Endothelial cell of umbilical vein (primary cell): ENCODE measurements around the gene ERBB2. TPM values are rescaled to one million over a fixed set of nuclear protein-coding genes. Genes with fewer than 3 reads are reported as not detected.

ENCODE experiments used
- BruUV-seq: library from RNA; stranded (reverse); fragments of 400-500 nt; replicated peaks from 2 replicates; lab custom pipeline; 2021; lab: Mats Ljungman, UMichigan
- CTCF ChIA-PET: fragments of 300-600, 350-600 bp; sonication (Branson Sonifier 250); formaldehyde crosslinking; loops from one replicate; lab custom pipeline; 2021; ENCODE audit warnings: antibody characterized with exemption, inconsistent platforms; lab: Charles Lee
- POLR2A ChIA-PET: fragments of 300-600, 350-600 bp; sonication (Branson Sonifier 250); formaldehyde crosslinking; loops from one replicate; lab custom pipeline; 2021; ENCODE audit warnings: antibody characterized with exemption, inconsistent platforms; lab: Charles Lee
- DNase-seq: peaks from one replicate; pipeline ENCODE4 v3.0.0-alpha.2; 2011; ENCODE audit warnings: low read depth, low spot score
- FAIRE-seq: peaks from 2 replicates; lab custom pipeline; 2011; peaks lifted over from hg19 to GRCh38; lab: Jason Lieb, UNC
- H2AFZ ChIP-seq: 2 replicates; pipeline ENCODE4 v1.6.0; 2012; ENCODE audit warnings: low read depth, low read length, control low read depth, inconsistent platforms
- H3K27ac ChIP-seq: 2 replicates; pipeline ENCODE4 v1.5.1; 2011; ENCODE audit warnings: low read depth, mild to moderate bottlenecking, control low read depth, low read length, moderate library complexity; ENCODE audit not compliant: insufficient read depth
- H3K27me3 ChIP-seq, 2 experiments: 2 replicates each; pipeline versions ENCODE4 v1.6.0 to v1.6.1; 2011; ENCODE audit warnings: low read length in 2 of 2, mixed read lengths in 1 of 2; ENCODE audit not compliant: control insufficient read depth in 2 of 2, insufficient read depth in 2 of 2
- H3K36me3 ChIP-seq, 2 experiments: 2 replicates in 1 of 2; 3 replicates in 1 of 2; pipeline ENCODE4 v1.5.1; 2011; ENCODE audit warnings: low read length in 2 of 2, mild to moderate bottlenecking in 1 of 2, moderate library complexity in 1 of 2; ENCODE audit not compliant: control insufficient read depth in 2 of 2, insufficient read depth in 2 of 2; ENCODE audit errors: extremely low read depth in 1 of 2
- H3K4me1 ChIP-seq: 3 replicates; pipeline ENCODE4 v1.5.1; 2011; ENCODE audit warnings: mild to moderate bottlenecking, low read length; ENCODE audit not compliant: control insufficient read depth, insufficient read depth; ENCODE audit errors: extremely low read depth
- H3K4me2 ChIP-seq: 2 replicates; pipeline ENCODE4 v1.6.1; 2011; ENCODE audit warnings: low read length, control low read depth, mixed read lengths; ENCODE audit not compliant: insufficient read depth
- H3K4me3 ChIP-seq, 3 experiments: fragments of 200-600 bp in 1 of 3; sonication (generic), shearing (Covaris generic) in 1 of 3; replicated peaks in 1 of 3; 2 replicates each; pipeline ENCODE4 v1.5.1; 2011 to 2016; ENCODE audit warnings: control low read depth in 3 of 3, low read length in 3 of 3, mild to moderate bottlenecking in 2 of 3, inconsistent platforms in 1 of 3, low read depth in 1 of 3, moderate library complexity in 1 of 3; ENCODE audit not compliant: insufficient read depth in 1 of 3
- H3K79me2 ChIP-seq: 2 replicates; pipeline ENCODE4 v1.6.0; 2012; ENCODE audit warnings: low read length, inconsistent platforms; ENCODE audit not compliant: control insufficient read depth, insufficient read depth
- H3K9ac ChIP-seq: replicated peaks from 2 replicates; pipeline ENCODE3; 2011; ENCODE audit warnings: low read length, control low read depth; ENCODE audit not compliant: insufficient read depth; ENCODE audit errors: extremely low read depth
- H3K9me1 ChIP-seq: replicated peaks from 3 replicates; pipeline ENCODE4 v1.6.0; 2011; ENCODE audit warnings: mild to moderate bottlenecking, low read length; ENCODE audit not compliant: control insufficient read depth, insufficient read depth; ENCODE audit errors: extremely low read depth
- H3K9me3 ChIP-seq: replicated peaks from 2 replicates; pipeline ENCODE4 v1.5.1; 2012; ENCODE audit warnings: low read length, inconsistent platforms; ENCODE audit not compliant: control insufficient read depth, insufficient read depth
- H4K20me1 ChIP-seq: replicated peaks from 2 replicates; pipeline ENCODE3; 2011; ENCODE audit warnings: mild to moderate bottlenecking, low read length; ENCODE audit not compliant: control insufficient read depth, insufficient read depth; ENCODE audit errors: extremely low read depth
- EZH2 ChIP-seq: IDR thresholded peaks from 2 replicates; pipeline ENCODE4 v1.6.1; 2012; ENCODE audit warnings: borderline replicate concordance, low read depth, mild to moderate bottlenecking, moderate library complexity, low read length, inconsistent platforms; ENCODE audit not compliant: severe bottlenecking
- FOS ChIP-seq: IDR thresholded peaks from 2 replicates; pipeline ENCODE4 v1.6.1; 2011; ENCODE audit warnings: mild to moderate bottlenecking, low read length, moderate library complexity, borderline replicate concordance; ENCODE audit not compliant: insufficient read depth
- GATA2 ChIP-seq: IDR thresholded peaks from 2 replicates; pipeline ENCODE4 v1.7.0; 2011; ENCODE audit warnings: low read depth, mild to moderate bottlenecking, moderate library complexity, mixed read lengths, low read length; ENCODE audit not compliant: insufficient read length, insufficient read depth
- JUN ChIP-seq: IDR thresholded peaks from 2 replicates; pipeline ENCODE4 v1.6.1; 2011; ENCODE audit warnings: borderline replicate concordance, low read depth; ENCODE audit not compliant: insufficient read length, insufficient read depth
- MYC ChIP-seq: IDR thresholded peaks from one replicate; pipeline ENCODE4 v1.6.1; 2011; ENCODE audit warnings: mild to moderate bottlenecking, low read depth, low read length
- POLR2A ChIP-seq: IDR thresholded peaks from 2 replicates; pipeline ENCODE4 v1.6.1; 2012; ENCODE audit warnings: low read depth, mild to moderate bottlenecking, control low read depth, low read length
- POLR2AphosphoS5 ChIP-seq: IDR thresholded peaks from 2 replicates; pipeline ENCODE4 v1.6.1; 2012; ENCODE audit warnings: low read depth, mild to moderate bottlenecking, control low read depth, low read length, moderate library complexity; ENCODE audit not compliant: insufficient read depth
- dilution Hi-C: fragments of 300-500 bp; cut with MboI; formaldehyde crosslinking; loops from one replicate; pipeline ENCODE4 v1.15.0; 2019; ENCODE audit warnings: low sequenced_read_pairs; ENCODE audit not compliant: extremely low pct_ligation_motif_present
- intact Hi-C: fragments of 100-400 bp; cut with micrococcal nuclease; formaldehyde crosslinking; loops from one replicate; pipeline ENCODE4 v1.10.0; 2022
- polyA plus RNA-seq, 4 experiments: library from polyadenylated mRNA; depleted of rRNA in 3 of 4; stranded (reverse) in 3 of 4; unstranded in 1 of 4; fragments of >200 nt; gene quantifications; 2 replicates each; pipeline versions ENCODE4 v1.2.1 to v1.2.3, GENCODE V29; 2011 to 2012; ENCODE audit warnings: missing spikeins in 1 of 4
- total RNA-seq: library from RNA; stranded (reverse); gene quantifications from 2 replicates; pipeline ENCODE4 v1.2.3, GENCODE V29; 2021
- TF ChIP-seq, protein P1 (sequence below), 2 donors: IDR thresholded peaks; 1 replicate in 1 of 2; 2 replicates in 1 of 2; pipeline ENCODE4 v1.5.1; 2011; ENCODE audit warnings: low read length in 2 of 2, mild to moderate bottlenecking in 2 of 2, moderate library complexity in 2 of 2, control low read depth in 1 of 2, inconsistent platforms in 1 of 2, low read depth in 1 of 2; ENCODE audit not compliant: insufficient read depth in 1 of 2; ENCODE audit errors: extremely low read depth in 1 of 2
- TF ChIP-seq, protein P2 (sequence below): IDR thresholded peaks from 2 replicates; pipeline ENCODE4 v1.6.1; 2011; ENCODE audit not compliant: insufficient read depth, insufficient read length

Gene ERBB2
- total and polyA plus RNA-seq, 2 donors (not counting 3 experiments of a cell fraction or from before 2014, with no cell fraction given) = 20.6 to 32.9 TPM

DNA sequence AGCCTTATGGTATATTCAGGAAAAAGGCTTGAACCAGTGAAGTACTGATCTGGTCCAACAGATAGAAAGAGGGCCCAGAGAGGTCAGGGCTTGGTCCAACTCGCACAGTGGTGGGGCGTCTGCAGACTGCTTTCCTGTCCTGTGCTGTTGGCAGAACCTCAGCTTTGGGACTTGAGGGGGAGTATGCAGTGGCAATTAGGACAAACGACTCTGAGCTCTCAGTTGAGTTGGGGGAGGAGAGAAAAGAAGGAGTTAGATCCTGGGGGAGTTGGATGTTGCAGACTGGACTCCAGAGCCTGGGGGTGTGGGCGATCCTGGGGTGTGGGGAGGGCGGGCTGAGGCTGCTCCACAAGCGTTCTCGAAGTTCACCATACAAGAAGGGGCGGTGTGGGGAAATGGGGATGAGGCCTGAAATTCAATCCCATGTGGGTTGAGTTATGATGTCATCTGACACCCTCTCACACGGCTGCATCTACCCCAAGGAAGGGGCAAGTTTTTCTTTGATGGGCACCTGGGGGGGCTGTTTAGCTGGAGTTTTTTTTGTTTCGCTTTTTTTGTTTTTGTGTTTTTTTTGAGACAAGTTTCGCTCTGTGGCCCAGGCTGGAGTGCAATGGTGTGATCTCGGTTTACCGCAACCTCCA is 52.5 kb downstream of the ERBB2 start:
- H3K4me3 ChIP-seq = no peak overlapping the region
- peaks cover 4 to 10% of the 10 kb centered on the region in 2 experiments for H3K27me3 ChIP-seq
- no peak for FAIRE-seq
- POLR2A ChIA-PET = no interaction called here
- H3K79me2 ChIP-seq = no peaks in the 10 kb centered on the region
- H3K9me3 ChIP-seq = no peaks in the 10 kb centered on the region
- H2AFZ ChIP-seq = no peak overlapping the region
- H3K9ac ChIP-seq = no peak overlapping the region
- intact Hi-C loops = loop anchor here (5.0 kb wide), 1 partner anchor 115 kb away; the partner anchor contains the start of gene STARD3
- CTCF ChIA-PET = interaction anchor here (3.4 to 4.9 kb wide), 2 partner anchors 22 to 132 kb away, joined by 17 to 84 read pairs; partner anchors contain the start of gene MIEN1
- H3K4me2 ChIP-seq = no peak overlapping the region
- H3K36me3 ChIP-seq = no peaks in the 10 kb centered on the region
- H3K9me1 ChIP-seq = no peaks in the 10 kb centered on the region
- BruUV-seq = no TSS peak
- H3K27ac ChIP-seq = no peak overlapping the region
- TF ChIP-seq POLR2A = no peak
- TF ChIP-seq EZH2 = no peak
- TF ChIP-seq, protein P1, sequence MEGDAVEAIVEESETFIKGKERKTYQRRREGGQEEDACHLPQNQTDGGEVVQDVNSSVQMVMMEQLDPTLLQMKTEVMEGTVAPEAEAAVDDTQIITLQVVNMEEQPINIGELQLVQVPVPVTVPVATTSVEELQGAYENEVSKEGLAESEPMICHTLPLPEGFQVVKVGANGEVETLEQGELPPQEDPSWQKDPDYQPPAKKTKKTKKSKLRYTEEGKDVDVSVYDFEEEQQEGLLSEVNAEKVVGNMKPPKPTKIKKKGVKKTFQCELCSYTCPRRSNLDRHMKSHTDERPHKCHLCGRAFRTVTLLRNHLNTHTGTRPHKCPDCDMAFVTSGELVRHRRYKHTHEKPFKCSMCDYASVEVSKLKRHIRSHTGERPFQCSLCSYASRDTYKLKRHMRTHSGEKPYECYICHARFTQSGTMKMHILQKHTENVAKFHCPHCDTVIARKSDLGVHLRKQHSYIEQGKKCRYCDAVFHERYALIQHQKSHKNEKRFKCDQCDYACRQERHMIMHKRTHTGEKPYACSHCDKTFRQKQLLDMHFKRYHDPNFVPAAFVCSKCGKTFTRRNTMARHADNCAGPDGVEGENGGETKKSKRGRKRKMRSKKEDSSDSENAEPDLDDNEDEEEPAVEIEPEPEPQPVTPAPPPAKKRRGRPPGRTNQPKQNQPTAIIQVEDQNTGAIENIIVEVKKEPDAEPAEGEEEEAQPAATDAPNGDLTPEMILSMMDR (IDR thresholded peaks at IDR 0.05; ENCODE audit: extremely low read depth in 1 of 2, insufficient read depth in 1 of 2, low read depth in 1 of 2, low read length in 2 of 2) = no peak
- TF ChIP-seq, protein P2, sequence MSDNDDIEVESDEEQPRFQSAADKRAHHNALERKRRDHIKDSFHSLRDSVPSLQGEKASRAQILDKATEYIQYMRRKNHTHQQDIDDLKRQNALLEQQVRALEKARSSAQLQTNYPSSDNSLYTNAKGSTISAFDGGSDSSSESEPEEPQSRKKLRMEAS = no peak
- TF ChIP-seq MYC = no peak
- TF ChIP-seq GATA2 = no peak
- no peak for TF ChIP-seq JUN
- no peak for TF ChIP-seq FOS
- TF ChIP-seq POLR2AphosphoS5 = no peak
- no peaks in the 10 kb centered on the region for H4K20me1 ChIP-seq
- no peak for DNase-seq
- peaks cover 9% of the 10 kb centered on the region for H3K4me1 ChIP-seq
- dilution Hi-C loops = no loop called here
